Prostate gland (tissue), 2 donors: Measurements from ENCODE around the gene MCC.

ENCODE experiments used
- POLR2A ChIP-seq: fragments of 450-650 bp; IDR thresholded peaks from one replicate; pipeline ENCODE4 v1.6.1; 2016; ENCODE audit warnings: antibody characterized with exemption, mild to moderate bottlenecking
- TF ChIP-seq, protein P1 (sequence below), 4 experiments: fragments of 200-600 bp in 2 of 4; fragments of 450-650 bp in 2 of 4; sonication (generic) in 2 of 4; IDR thresholded peaks; 1 replicate in 3 of 4; 2 replicates in 1 of 4; pipeline ENCODE4 v1.5.1; 2016 to 2019; ENCODE audit warnings: antibody characterized with exemption in 4 of 4, mild to moderate bottlenecking in 2 of 4, moderate library complexity in 2 of 4

DNA sequence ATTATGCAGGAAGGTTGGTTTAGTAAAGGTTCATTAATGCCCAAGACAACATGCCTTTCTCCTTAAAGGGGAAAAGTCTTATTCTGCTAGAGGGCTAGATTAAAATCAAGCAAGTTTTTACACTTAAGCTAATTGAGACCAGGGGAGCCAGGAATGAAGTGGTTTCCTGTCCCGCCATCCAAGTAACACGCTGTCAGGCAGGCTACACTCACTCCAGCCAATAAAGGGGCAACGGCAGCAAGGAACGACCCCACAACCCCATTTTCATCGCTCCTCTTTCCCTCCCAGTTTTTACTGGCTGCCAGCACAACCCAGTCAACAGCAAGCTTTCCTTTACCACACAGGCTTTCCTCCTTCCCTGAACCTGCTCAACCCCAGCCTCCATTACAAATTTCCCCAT is 286.5 kb downstream of the MCC start:
- TF ChIP-seq, protein P1, sequence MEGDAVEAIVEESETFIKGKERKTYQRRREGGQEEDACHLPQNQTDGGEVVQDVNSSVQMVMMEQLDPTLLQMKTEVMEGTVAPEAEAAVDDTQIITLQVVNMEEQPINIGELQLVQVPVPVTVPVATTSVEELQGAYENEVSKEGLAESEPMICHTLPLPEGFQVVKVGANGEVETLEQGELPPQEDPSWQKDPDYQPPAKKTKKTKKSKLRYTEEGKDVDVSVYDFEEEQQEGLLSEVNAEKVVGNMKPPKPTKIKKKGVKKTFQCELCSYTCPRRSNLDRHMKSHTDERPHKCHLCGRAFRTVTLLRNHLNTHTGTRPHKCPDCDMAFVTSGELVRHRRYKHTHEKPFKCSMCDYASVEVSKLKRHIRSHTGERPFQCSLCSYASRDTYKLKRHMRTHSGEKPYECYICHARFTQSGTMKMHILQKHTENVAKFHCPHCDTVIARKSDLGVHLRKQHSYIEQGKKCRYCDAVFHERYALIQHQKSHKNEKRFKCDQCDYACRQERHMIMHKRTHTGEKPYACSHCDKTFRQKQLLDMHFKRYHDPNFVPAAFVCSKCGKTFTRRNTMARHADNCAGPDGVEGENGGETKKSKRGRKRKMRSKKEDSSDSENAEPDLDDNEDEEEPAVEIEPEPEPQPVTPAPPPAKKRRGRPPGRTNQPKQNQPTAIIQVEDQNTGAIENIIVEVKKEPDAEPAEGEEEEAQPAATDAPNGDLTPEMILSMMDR (IDR thresholded peaks at IDR 0.05), result no peak
- TF ChIP-seq POLR2A, result no peak
